HTR-8/SVneo (cell line): ENCODE data around the gene PLCB3.

Source experiments
- DNase-seq: peaks from one replicate; pipeline ENCODE4 v3.0.0; 2011; ENCODE audit warnings: low spot score, mixed read lengths; ENCODE audit not compliant: insufficient read length
- FAIRE-seq: peaks from 2 replicates; lab custom pipeline; 2011; peaks lifted over from hg19 to GRCh38; lab: Jason Lieb, UNC

The PLCB3 gene

GRCh38 chr11:64247729-64248531, 3.4 kb upstream of the PLCB3 start:
- no peak for DNase-seq
- no peak for FAIRE-seq

- DNase-seq, result no peak
- no peak for FAIRE-seq
Observed at GRCh38 chr11:64248578-64248977, 2.8 kb upstream of the PLCB3 start.

GRCh38 chr11:64249038-64249437, 2.3 kb upstream of the PLCB3 start:
- FAIRE-seq, result no peak
- no peak for DNase-seq

- FAIRE-seq, result no peak
Observed at GRCh38 chr11:64249563-64250414, 1.5 kb upstream of the PLCB3 start.

GRCh38 chr11:64250415-64251015, 815 bp upstream of the PLCB3 start:
- DNase-seq (no peak), FAIRE-seq (no peak)

More at GRCh38 chr11:64249563-64250414, 1.5 kb upstream of the PLCB3 start:
- no peak for DNase-seq

- FAIRE-seq (no peak), DNase-seq (no peak)
Observed at GRCh38 chr11:64251753-64252002, 348 bp downstream of the PLCB3 start.

GRCh38 chr11:64252003-64252872, 908 bp downstream of the PLCB3 start:
- DNase-seq (peak; percentile 41), FAIRE-seq (no peak)

GRCh38 chr11:64253043-64253442, 1.7 kb downstream of the PLCB3 start:
- DNase-seq, result no peak

GRCh38 chr11:64253481-64253880, 2.2 kb downstream of the PLCB3 start:
- FAIRE-seq (no peak), DNase-seq (no peak)

More at GRCh38 chr11:64253043-64253442, 1.7 kb downstream of the PLCB3 start:
- no peak for FAIRE-seq

GRCh38 chr11:64254326-64254725, 3.0 kb downstream of the PLCB3 start:
- no peak for DNase-seq

GRCh38 chr11:64255135-64256128, 4.1 kb downstream of the PLCB3 start:
- DNase-seq (no peak), FAIRE-seq (no peak)

More at GRCh38 chr11:64254326-64254725, 3.0 kb downstream of the PLCB3 start:
- FAIRE-seq, result no peak

- FAIRE-seq, result no peak
- no peak for DNase-seq
Observed at GRCh38 chr11:64256300-64256699, 5.0 kb downstream of the PLCB3 start.

- no peak for FAIRE-seq
- DNase-seq, result no peak
Observed at GRCh38 chr11:64258356-64258755, 7.0 kb downstream of the PLCB3 start.

- DNase-seq, result no peak
- FAIRE-seq, result no peak
Observed at GRCh38 chr11:64258946-64259532, 7.7 kb downstream of the PLCB3 start.

- FAIRE-seq, result no peak
- DNase-seq, result no peak
Observed at GRCh38 chr11:64259533-64260067, 8.3 kb downstream of the PLCB3 start.

- no peak for FAIRE-seq
- DNase-seq, result no peak
Observed at GRCh38 chr11:64260147-64260708, 8.9 kb downstream of the PLCB3 start.

GRCh38 chr11:64261556-64262080, 10.3 kb downstream of the PLCB3 start:
- FAIRE-seq (no peak), DNase-seq (no peak)
